ENCODE results near the gene IDE. TPM values are rescaled to one million over a fixed set of nuclear protein-coding genes. Genes with fewer than 3 reads are reported as not detected.
A peak's percentile ranks its signal among the peaks of the same experiment; 100 is the strongest.
"Not testable (repeated sequence)": the region's sequence is repeated elsewhere in the genome, so short reads cannot be mapped to it uniquely, and the experiment has no call there.

Gene IDE
- polyA plus RNA-seq, 1 experiment = 15.1 TPM

DNA sequence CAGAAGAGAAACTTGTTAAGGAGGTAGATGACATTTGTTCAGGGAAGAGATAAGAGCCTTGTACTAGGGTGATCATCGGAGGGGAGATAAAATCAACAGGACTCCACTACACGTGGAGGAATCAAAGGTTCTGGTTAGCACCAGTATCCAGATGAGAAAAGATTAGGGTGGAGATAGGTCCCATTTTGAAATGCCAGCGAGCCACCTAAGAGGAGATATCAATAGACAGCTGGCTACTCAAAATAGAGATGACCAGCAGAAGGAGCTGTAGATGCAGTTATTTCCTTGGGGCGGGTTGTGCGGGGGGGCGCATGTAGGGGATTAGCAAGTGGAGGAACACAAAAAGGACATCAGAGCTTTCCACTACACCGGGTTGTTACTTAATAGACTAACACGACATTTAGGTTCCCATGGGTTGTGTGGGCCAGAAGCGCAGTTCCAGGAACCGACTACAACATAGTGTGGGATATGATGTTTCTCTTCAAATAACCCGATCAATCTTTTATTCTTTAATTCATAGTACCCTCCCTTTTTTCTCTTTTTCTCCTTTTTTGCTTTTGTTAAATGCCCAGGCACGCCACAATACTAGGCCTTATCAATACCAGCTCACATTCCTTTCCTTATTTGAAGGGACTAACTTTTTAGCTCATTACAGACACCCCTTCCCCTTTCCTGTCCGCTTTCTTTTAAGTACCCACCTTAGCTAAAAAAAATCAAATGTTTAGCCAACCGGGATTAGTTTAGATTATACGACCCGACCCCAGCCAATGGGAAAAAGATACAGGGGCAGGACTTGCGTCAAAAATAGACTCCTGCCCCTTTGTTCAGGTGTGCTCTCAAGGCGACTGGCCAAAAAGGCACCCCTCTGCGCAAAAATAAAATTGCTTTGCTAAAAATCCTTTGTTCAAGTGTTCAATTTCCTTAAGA lies 17.0 kb upstream of the IDE start:
- Histone ChIP-seq H3K27me3 (ENCODE audit: control insufficient read depth, insufficient read depth, low read length) (no peaks in the 10 kb centered on the region), H3K4me3 (ENCODE audit: low read depth, low read length) (peak overlapping the region; percentile 86), H3K36me3 (ENCODE audit: control insufficient read depth, insufficient read depth, low read length) (no peaks in the 10 kb centered on the region)
- CTCF ChIA-PET = interaction anchor here (0.6 to 2.0 kb wide), 12 partner anchors 11 to 475 kb away, joined by 3 to 14 read pairs (median 4); no protein-coding TSS in a partner anchor
- POLR2A ChIA-PET = interaction anchor here (0.5 to 1.1 kb wide), 3 partner anchors 19 to 959 kb away, joined by 3 to 4 read pairs (median 4); partner anchors contain the start of gene HHEX
- DNase-seq (ENCODE audit: low read depth) = no peak
- TF ChIP-seq, protein P1, sequence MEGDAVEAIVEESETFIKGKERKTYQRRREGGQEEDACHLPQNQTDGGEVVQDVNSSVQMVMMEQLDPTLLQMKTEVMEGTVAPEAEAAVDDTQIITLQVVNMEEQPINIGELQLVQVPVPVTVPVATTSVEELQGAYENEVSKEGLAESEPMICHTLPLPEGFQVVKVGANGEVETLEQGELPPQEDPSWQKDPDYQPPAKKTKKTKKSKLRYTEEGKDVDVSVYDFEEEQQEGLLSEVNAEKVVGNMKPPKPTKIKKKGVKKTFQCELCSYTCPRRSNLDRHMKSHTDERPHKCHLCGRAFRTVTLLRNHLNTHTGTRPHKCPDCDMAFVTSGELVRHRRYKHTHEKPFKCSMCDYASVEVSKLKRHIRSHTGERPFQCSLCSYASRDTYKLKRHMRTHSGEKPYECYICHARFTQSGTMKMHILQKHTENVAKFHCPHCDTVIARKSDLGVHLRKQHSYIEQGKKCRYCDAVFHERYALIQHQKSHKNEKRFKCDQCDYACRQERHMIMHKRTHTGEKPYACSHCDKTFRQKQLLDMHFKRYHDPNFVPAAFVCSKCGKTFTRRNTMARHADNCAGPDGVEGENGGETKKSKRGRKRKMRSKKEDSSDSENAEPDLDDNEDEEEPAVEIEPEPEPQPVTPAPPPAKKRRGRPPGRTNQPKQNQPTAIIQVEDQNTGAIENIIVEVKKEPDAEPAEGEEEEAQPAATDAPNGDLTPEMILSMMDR (IDR thresholded peaks at IDR 0.05; ENCODE audit: insufficient read depth, low read depth, low read length) = peak; percentile 57

- H3K4me3 ChIP-seq (ENCODE audit: low read depth, low read length); H3K27me3 ChIP-seq (ENCODE audit: control insufficient read depth, insufficient read depth, low read length); POLR2A ChIA-PET; H3K36me3 ChIP-seq (ENCODE audit: control insufficient read depth, insufficient read depth, low read length); DNase-seq (ENCODE audit: low read depth): not testable (repeated sequence)
- CTCF ChIA-PET = interaction anchor here (1.4 to 1.5 kb wide), 2 partner anchors 8 to 299 kb away, joined by 3 to 5 read pairs; no protein-coding TSS in a partner anchor
Observed at GRCh38 chr10:92582347-92582746, 8.5 kb upstream of the IDE start.

GRCh38 chr10:92575961-92576360 lies 2.1 kb upstream of the IDE start:
- Histone ChIP-seq H3K27me3 (ENCODE audit: control insufficient read depth, insufficient read depth, low read length) (no peaks in the 10 kb centered on the region), H3K4me3 (ENCODE audit: low read depth, low read length) (no peak overlapping the region), H3K36me3 (ENCODE audit: control insufficient read depth, insufficient read depth, low read length) (no peaks in the 10 kb centered on the region)
- no peak for DNase-seq (ENCODE audit: low read depth)
- TF ChIP-seq, protein P1 (IDR thresholded peaks at IDR 0.05; ENCODE audit: insufficient read depth, low read depth, low read length) = no peak
- POLR2A ChIA-PET = no interaction called here
- CTCF ChIA-PET = interaction anchor here (1.5 to 5.3 kb wide), 6 partner anchors 13 to 91 kb away, joined by 4 to 57 read pairs (median 14); no protein-coding TSS in a partner anchor

GRCh38 chr10:92574548-92575261 lies 812 bp upstream of the IDE start:
- H3K4me3 ChIP-seq (ENCODE audit: low read depth, low read length) = peak overlapping the region; percentile 79
- POLR2A ChIA-PET = interaction anchor here (0.6 to 0.7 kb wide), 2 partner anchors 58 to 495 kb away, joined by 3 to 4 read pairs; no protein-coding TSS in a partner anchor
- no peaks in the 10 kb centered on the region for H3K36me3 ChIP-seq (ENCODE audit: control insufficient read depth, insufficient read depth, low read length)
- TF ChIP-seq, protein P1 (IDR thresholded peaks at IDR 0.05; ENCODE audit: insufficient read depth, low read depth, low read length) = no peak
- H3K27me3 ChIP-seq (ENCODE audit: control insufficient read depth, insufficient read depth, low read length) = no peaks in the 10 kb centered on the region
- DNase-seq (ENCODE audit: low read depth) = no peak
- CTCF ChIA-PET = interaction anchor here (0.6 to 5.3 kb wide), 24 partner anchors 8 to 296 kb away, joined by 3 to 57 read pairs (median 4); partner anchors contain the start of gene EXOC6

DNA sequence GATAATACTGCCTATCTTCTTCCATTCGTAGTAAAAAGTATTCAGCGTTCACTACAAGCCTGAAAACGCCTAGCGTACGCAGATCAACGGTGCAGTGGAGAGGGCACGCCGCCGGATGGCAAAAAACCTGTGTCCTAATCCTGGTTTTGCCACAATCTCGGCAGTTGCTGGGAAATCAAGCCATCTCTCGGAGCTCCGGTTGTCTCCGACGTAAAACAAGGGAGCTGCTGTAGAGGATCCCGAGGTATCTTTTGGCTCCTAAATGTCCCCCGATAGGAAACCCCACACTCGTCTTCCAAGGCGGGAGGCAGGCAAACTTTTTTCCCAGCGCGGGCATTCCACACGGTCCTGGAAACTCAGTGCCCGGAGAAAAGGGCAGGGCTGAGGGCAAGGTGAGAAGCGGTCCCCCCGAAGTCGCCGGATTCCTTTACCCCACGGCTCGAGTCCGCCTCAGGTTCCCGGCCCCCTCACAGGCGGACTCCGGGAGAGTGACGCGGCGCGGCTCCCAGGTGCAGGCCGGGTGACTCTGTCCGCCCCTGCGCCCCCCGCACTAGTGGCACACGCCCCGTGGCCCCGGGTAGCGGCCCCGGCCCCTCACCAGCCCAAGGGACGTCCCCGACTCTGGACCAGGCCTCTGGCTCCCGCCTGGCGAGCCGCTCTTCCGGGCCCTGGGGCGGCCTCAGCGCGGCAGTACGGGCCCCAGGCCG lies 649 bp downstream of the IDE start:
- peak overlapping the region; percentile 79 for H3K4me3 ChIP-seq (ENCODE audit: low read depth, low read length)
- CTCF ChIA-PET = interaction anchor here (0.6 to 5.3 kb wide), 22 partner anchors 11 to 294 kb away, joined by 3 to 57 read pairs (median 4); no protein-coding TSS in a partner anchor
- POLR2A ChIA-PET = interaction anchor here (0.5 kb wide), 1 partner anchor 31 kb away, joined by 7 read pairs; no protein-coding TSS in a partner anchor
- TF ChIP-seq, protein P1 (IDR thresholded peaks at IDR 0.05; ENCODE audit: insufficient read depth, low read depth, low read length) = peak; percentile 28; the same call in 1 of the 2 replicates
- no peaks in the 10 kb centered on the region for H3K27me3 ChIP-seq (ENCODE audit: control insufficient read depth, insufficient read depth, low read length)
- H3K36me3 ChIP-seq (ENCODE audit: control insufficient read depth, insufficient read depth, low read length) = peaks cover 2% of the 10 kb centered on the region; the same call in 1 of the 2 replicates
- no peak for DNase-seq (ENCODE audit: low read depth)

Data from BJ (cell line).